Mesenchymal stem cell (in vitro differentiated cells and primary cell): Measurements from ENCODE around the gene RHOF.

Source experiments
- DNase-seq: peaks from one replicate; pipeline ENCODE4 v3.0.0-alpha.2; 2013
- H2AFZ ChIP-seq: one replicate; pipeline ENCODE4 v1.6.1; 2013; ENCODE audit warnings: low read depth, mild to moderate bottlenecking, control low read depth, inconsistent platforms, low read length, moderate library complexity
- H2AK5ac ChIP-seq: 2 replicates; pipeline ENCODE4 v1.6.1; 2013; ENCODE audit warnings: low read length, moderate library complexity, mild to moderate bottlenecking, inconsistent platforms; ENCODE audit not compliant: severe bottlenecking
- H2BK120ac ChIP-seq: one replicate; pipeline ENCODE4 v1.6.1; 2013; ENCODE audit warnings: low read depth, mild to moderate bottlenecking, inconsistent platforms, low read length, moderate library complexity
- H2BK12ac ChIP-seq, 2 experiments: one replicate each; pipeline ENCODE4 v1.6.1; 2013; ENCODE audit warnings: inconsistent platforms in 2 of 2, low read length in 2 of 2, mild to moderate bottlenecking in 2 of 2, moderate library complexity in 2 of 2, control low read depth in 1 of 2
- H2BK15ac ChIP-seq: one replicate; pipeline ENCODE4 v1.6.1; 2013; ENCODE audit warnings: mild to moderate bottlenecking, low read depth, inconsistent platforms; ENCODE audit not compliant: poor library complexity, severe bottlenecking
- H2BK5ac ChIP-seq: 2 replicates; pipeline ENCODE4 v1.6.1; 2013; ENCODE audit warnings: low read depth, mild to moderate bottlenecking, low read length, control low read depth, inconsistent platforms; ENCODE audit not compliant: poor library complexity, severe bottlenecking
- H3K14ac ChIP-seq, 2 experiments: one replicate each; pipeline ENCODE4 v1.6.1; 2013; ENCODE audit warnings: inconsistent platforms in 2 of 2, low read length in 2 of 2, control low read depth in 1 of 2, mild to moderate bottlenecking in 1 of 2, moderate library complexity in 1 of 2
- H3K18ac ChIP-seq, 2 experiments: one replicate each; pipeline ENCODE4 v1.6.1; 2013; ENCODE audit warnings: inconsistent platforms in 2 of 2, low read length in 2 of 2, control low read depth in 1 of 2, low read depth in 1 of 2, mild to moderate bottlenecking in 1 of 2
- H3K23ac ChIP-seq, 2 experiments: one replicate each; pipeline ENCODE4 v1.6.1; 2013; ENCODE audit warnings: inconsistent platforms in 2 of 2, low read length in 2 of 2, mild to moderate bottlenecking in 2 of 2, moderate library complexity in 2 of 2, control low read depth in 1 of 2
- H3K27ac ChIP-seq: 2 replicates; pipeline ENCODE4 v1.5.1; 2013; ENCODE audit warnings: mild to moderate bottlenecking, moderate library complexity, low read length, control low read depth, inconsistent platforms; ENCODE audit not compliant: poor library complexity, severe bottlenecking
- H3K27me3 ChIP-seq, 2 experiments: 2 replicates each; pipeline versions ENCODE4 v1.6.1 to v1.7.0; 2013; ENCODE audit warnings: low read length in 2 of 2, mild to moderate bottlenecking in 2 of 2, moderate library complexity in 2 of 2, control low read depth in 1 of 2, inconsistent platforms in 1 of 2; ENCODE audit not compliant: control insufficient read depth in 1 of 2, insufficient read depth in 1 of 2
- H3K36me3 ChIP-seq, 2 experiments: 2 replicates each; pipeline versions ENCODE4 v1.6.1 to v1.7.0; 2013; ENCODE audit warnings: low read length in 2 of 2, control low read depth in 1 of 2, inconsistent platforms in 1 of 2, low read depth in 1 of 2, mild to moderate bottlenecking in 1 of 2; ENCODE audit not compliant: insufficient read depth in 2 of 2, control insufficient read depth in 1 of 2
- H3K4ac ChIP-seq, 2 experiments: one replicate each; pipeline ENCODE4 v1.6.1; 2013; ENCODE audit warnings: inconsistent platforms in 2 of 2, low read length in 2 of 2, mild to moderate bottlenecking in 2 of 2, moderate library complexity in 2 of 2, control low read depth in 1 of 2, low read depth in 1 of 2
- H3K4me1 ChIP-seq: 2 replicates; pipeline ENCODE4 v1.6.1; 2013; ENCODE audit warnings: low read depth, low read length, control low read depth; ENCODE audit not compliant: control insufficient read depth, insufficient read depth
- H3K4me2 ChIP-seq: 2 replicates; pipeline ENCODE4 v1.6.1; 2013; ENCODE audit warnings: low read length, mild to moderate bottlenecking, inconsistent platforms; ENCODE audit not compliant: poor library complexity, severe bottlenecking
- H3K4me3 ChIP-seq, 2 experiments: 2 replicates each; pipeline versions ENCODE4 v1.5.1 to v1.7.0; 2013; ENCODE audit warnings: low read length in 2 of 2, mild to moderate bottlenecking in 2 of 2, control low read depth in 1 of 2, low read depth in 1 of 2; ENCODE audit not compliant: insufficient read depth in 1 of 2
- H3K79me1 ChIP-seq: replicated peaks from 2 replicates; pipeline ENCODE4 v1.6.1; 2013; ENCODE audit warnings: mild to moderate bottlenecking, control low read depth, low read length, inconsistent platforms; ENCODE audit not compliant: poor library complexity, severe bottlenecking
- H3K9ac ChIP-seq: 2 replicates; pipeline ENCODE4 v1.7.0; 2013; ENCODE audit warnings: mild to moderate bottlenecking, low read length, moderate library complexity
- H3K9me3 ChIP-seq: 2 replicates; pipeline ENCODE4 v1.7.0; 2013; ENCODE audit warnings: mild to moderate bottlenecking, low read length; ENCODE audit not compliant: control insufficient read depth
- H4K8ac ChIP-seq: one replicate; pipeline ENCODE4 v1.6.1; 2013; ENCODE audit warnings: inconsistent platforms, mild to moderate bottlenecking, low read length, moderate library complexity
- H4K91ac ChIP-seq: one replicate; pipeline ENCODE4 v1.6.1; 2013; ENCODE audit warnings: mild to moderate bottlenecking, low read length, inconsistent platforms
- WGBS: methylation state at CpG from one replicate; pipeline ENCODE4 v1.1.7; 2013; ENCODE audit warnings: mixed read lengths; 5-methylcytosine and 5-hydroxymethylcytosine counted together

The RHOF gene

GRCh38 chr12:121823101-121823726 is 29.7 kb upstream of the RHOF start:
- Histone ChIP-seq H3K27me3 (no peaks in the 10 kb centered on the region), H3K4me2 (no peak overlapping the region), H3K23ac (no peak overlapping the region), H3K14ac (no peak overlapping the region), H3K4me3 (no peak overlapping the region), H2AFZ (no peak overlapping the region), H3K9ac (no peak overlapping the region), H4K91ac (no peak overlapping the region), H3K9me3 (no peaks in the 10 kb centered on the region), H2BK120ac (no peak overlapping the region), H2BK15ac (no peak overlapping the region), H3K27ac (no peak overlapping the region), H3K4ac (no peak overlapping the region), H2BK12ac (no peak overlapping the region), H2AK5ac (no peak overlapping the region), H3K79me1 (peaks cover 50% of the 10 kb centered on the region), H3K4me1 (no peaks in the 10 kb centered on the region), H3K36me3 (peaks cover 75 to 82% of the 10 kb centered on the region in 2 experiments), H4K8ac (no peak overlapping the region), H2BK5ac (no peak overlapping the region), H3K18ac (no peak overlapping the region)
- DNase-seq, result no peak
- WGBS, result 94% methylated on average over 25 of the region's 36 CpGs

GRCh38 chr12:121822393-121823100 is 29.1 kb upstream of the RHOF start:
- Histone ChIP-seq H2BK12ac (no peak overlapping the region), H4K91ac (no peak overlapping the region)

GRCh38 chr12:121820056-121820455 is 26.6 kb upstream of the RHOF start:
- Histone ChIP-seq H3K18ac (no peak overlapping the region), H3K4me3 (no peak overlapping the region), H4K8ac (peak overlapping the region; percentile 51), H3K9me3 (no peaks in the 10 kb centered on the region), H3K36me3 (peaks cover 82 to 85% of the 10 kb centered on the region in 2 experiments), H4K91ac (peak overlapping the region; percentile 11), H3K4ac (no peak overlapping the region), H2BK120ac (no peak overlapping the region), H2BK5ac (no peak overlapping the region), H3K4me1 (no peaks in the 10 kb centered on the region), H2BK12ac (no peak overlapping the region), H2AK5ac (no peak overlapping the region), H3K27ac (no peak overlapping the region), H3K14ac (no peak overlapping the region), H3K27me3 (no peaks in the 10 kb centered on the region), H3K23ac (no peak overlapping the region), H3K79me1 (peaks cover 45% of the 10 kb centered on the region), H3K4me2 (no peak overlapping the region), H2AFZ (no peak overlapping the region), H3K9ac (no peak overlapping the region), H2BK15ac (no peak overlapping the region)
- WGBS, result 93% methylated on average over 6 of the region's 7 CpGs
- DNase-seq, result no peak

More at GRCh38 chr12:121822393-121823100, 29.1 kb upstream of the RHOF start:
- Histone ChIP-seq H3K27ac (no peak overlapping the region), H2BK15ac (no peak overlapping the region), H3K23ac (no peak overlapping the region), H2BK120ac (no peak overlapping the region), H4K8ac (no peak overlapping the region), H3K9ac (no peak overlapping the region), H3K4me2 (no peak overlapping the region), H3K18ac (no peak overlapping the region), H2BK5ac (no peak overlapping the region), H3K4me3 (no peak overlapping the region), H3K36me3 (peaks cover 75 to 82% of the 10 kb centered on the region in 2 experiments), H2AK5ac (no peak overlapping the region), H3K27me3 (no peaks in the 10 kb centered on the region), H3K79me1 (peaks cover 49% of the 10 kb centered on the region), H3K4ac (no peak overlapping the region), H3K14ac (no peak overlapping the region), H2AFZ (no peak overlapping the region), H3K9me3 (no peaks in the 10 kb centered on the region), H3K4me1 (no peaks in the 10 kb centered on the region)
- 98% methylated on average over 39 of the region's 39 CpGs for WGBS
- no peak for DNase-seq

- H3K18ac ChIP-seq, result no peak overlapping the region
- no peak overlapping the region for H2AFZ ChIP-seq
- H3K4ac ChIP-seq, result no peak overlapping the region
- no peak overlapping the region for H4K8ac ChIP-seq
- no peak overlapping the region for H3K14ac ChIP-seq
- no peak overlapping the region for H2BK12ac ChIP-seq
- no peak overlapping the region for H3K23ac ChIP-seq
- H3K4me2 ChIP-seq, result no peak overlapping the region
- no peak overlapping the region for H3K4me3 ChIP-seq
- no peak for DNase-seq
- H2BK5ac ChIP-seq, result no peak overlapping the region
- no peak overlapping the region for H2BK15ac ChIP-seq
- H3K4me1 ChIP-seq, result no peaks in the 10 kb centered on the region
- H2BK120ac ChIP-seq, result no peak overlapping the region
- no peak overlapping the region for H3K27ac ChIP-seq
- no peaks in the 10 kb centered on the region for H3K9me3 ChIP-seq
- no peak overlapping the region for H3K9ac ChIP-seq
- no peak overlapping the region for H2AK5ac ChIP-seq
- WGBS, result 96% methylated on average over 22 of the region's 22 CpGs
- H4K91ac ChIP-seq, result no peak overlapping the region
- no peaks in the 10 kb centered on the region for H3K27me3 ChIP-seq
- peaks cover 47% of the 10 kb centered on the region for H3K79me1 ChIP-seq
- H3K36me3 ChIP-seq, result peaks cover 82 to 87% of the 10 kb centered on the region in 2 experiments
These were observed 25.9 kb upstream of the RHOF start for GRCh38 chr12:121819212-121819949.
